ENCODE results near the gene RAB40C. TPM values are rescaled to one million over a fixed set of nuclear protein-coding genes. Genes with fewer than 3 reads are reported as not detected.

The RAB40C gene
- total and polyA plus RNA-seq, 10 of the 15 experiments (the other 5 are each of a cell fraction or from before 2014, with no cell fraction given) = 0.06 to 12.8 (median 4.6) TPM

- TF ChIP-seq PKNOX1 (IDR thresholded peaks at IDR 0.05) (no peak), CTCF (IDR thresholded peaks at IDR 0.05 in 2 of 3, conservative IDR thresholded peaks at IDR 0.05 in 1 of 3; ENCODE audit: control insufficient read depth in 2 of 3, extremely low read depth in 1 of 3, insufficient read depth in 1 of 3, low read depth in 3 of 3, low read length in 3 of 3) (no peak), YBX1 (IDR thresholded peaks at IDR 0.05) (no peak), ATF2 (IDR thresholded peaks at IDR 0.05; ENCODE audit: low read length) (no peak), E4F1 (IDR thresholded peaks at IDR 0.05; ENCODE audit: borderline replicate concordance, partially characterized antibody) (no peak), DPF2 (IDR thresholded peaks at IDR 0.05) (no peak), NRF1 (conservative IDR thresholded peaks at IDR 0.05; ENCODE audit: low read depth, low read length) (no peak)
Observed at GRCh38 chr16:658679-659571, 69.1 kb downstream of the RAB40C start (continued).
